Left ventricle myocardium superior (tissue), 1 donor: ENCODE data around the gene GAS1. TPM values are rescaled to one million over a fixed set of nuclear protein-coding genes. Genes with fewer than 3 reads are reported as not detected.

ENCODE experiments used
- ATAC-seq: fragments of 200-7000 bp; cut with Tn5 transposase; one replicate; pipeline ENCODE4 v1.9.1; 2020; ENCODE audit warnings: mild to moderate bottlenecking, moderate library complexity
- DNase-seq: peaks from one replicate; pipeline ENCODE4 v3.0.0-alpha.2; 2020
- intact Hi-C: fragments of 100-400 bp; cut with micrococcal nuclease; formaldehyde crosslinking; loops from one replicate; pipeline ENCODE4 v1.11.0; 2022
- total RNA-seq: library from RNA; stranded (reverse); fragmentation: NEBNext Ultra II Directional; extraction: Animal tissue kit (Norgen Biotek cat#: 25700); gene quantifications from one replicate; pipeline ENCODE4 v1.2.1, GENCODE V29; 2021
- donor health status: DM: no; HTN: yes; CAD: no; lungs with severe emphysema.

GAS1 gene
- total RNA-seq, 1 donor from 2014 or later: 19.7 TPM

DNA sequence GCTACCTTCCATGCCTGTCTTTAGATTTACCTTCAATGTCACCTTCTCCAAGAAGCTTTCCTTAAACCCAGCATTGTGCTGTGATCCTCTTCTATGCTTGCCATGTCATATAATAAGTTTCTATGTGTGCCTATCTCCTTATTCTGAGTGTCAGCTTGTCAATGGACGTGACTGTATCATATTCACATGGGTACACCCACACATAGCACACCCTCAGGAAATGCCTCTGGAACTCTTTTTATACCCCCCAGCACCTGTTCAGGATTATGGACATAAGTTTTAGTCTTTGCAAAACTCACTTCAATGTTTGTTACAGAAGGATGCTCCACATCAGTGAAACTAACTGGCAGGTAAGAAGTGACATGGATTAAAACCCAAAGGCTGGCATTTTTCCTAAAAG, 7.4 kb downstream of the GAS1 start:
- DNase-seq (no peak), ATAC-seq (no peak)
- intact Hi-C loops: no loop called here

DNA sequence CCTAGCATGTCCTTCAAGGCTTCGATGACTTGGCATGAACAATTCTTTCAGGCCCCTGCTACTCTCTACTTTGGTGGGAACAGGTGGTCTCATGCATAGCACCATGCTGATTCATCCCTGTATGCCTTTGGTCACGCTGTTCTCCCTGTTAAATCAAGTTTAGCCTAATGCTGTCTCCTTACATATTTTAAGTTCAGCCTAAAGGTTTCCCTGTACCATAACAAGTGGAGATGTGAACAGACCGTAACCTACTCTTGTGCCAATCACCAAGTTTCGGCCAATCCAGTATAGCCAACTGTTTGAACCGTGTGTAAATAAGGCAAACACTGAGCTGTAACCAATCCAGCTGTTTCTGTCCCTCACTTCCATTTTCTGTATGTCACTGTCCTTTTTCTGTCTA, 8.0 kb downstream of the GAS1 start:
- intact Hi-C loops: no loop called here
- ATAC-seq: no peak
- no peak for DNase-seq

DNA sequence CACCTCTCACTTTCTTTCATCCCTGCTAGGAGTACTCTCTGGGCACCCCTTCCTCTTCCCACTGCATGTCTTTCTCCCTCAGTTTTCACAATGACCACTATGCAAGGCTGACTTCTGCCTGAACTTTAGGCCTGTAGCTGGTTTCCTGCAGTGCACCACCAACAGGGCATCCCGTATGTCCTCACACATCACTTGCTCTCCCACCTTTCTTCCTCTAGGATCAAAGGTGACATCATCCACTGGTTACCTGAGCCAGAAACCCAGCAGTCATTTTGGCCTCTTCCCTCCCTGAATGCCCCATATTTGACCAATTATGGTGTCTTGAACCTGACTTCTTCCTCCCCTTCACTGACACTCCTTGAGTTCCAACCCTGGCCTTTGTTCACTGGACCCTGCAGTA, 8.5 kb downstream of the GAS1 start:
- DNase-seq (no peak), ATAC-seq (no peak)
- intact Hi-C loops: no loop called here

DNA sequence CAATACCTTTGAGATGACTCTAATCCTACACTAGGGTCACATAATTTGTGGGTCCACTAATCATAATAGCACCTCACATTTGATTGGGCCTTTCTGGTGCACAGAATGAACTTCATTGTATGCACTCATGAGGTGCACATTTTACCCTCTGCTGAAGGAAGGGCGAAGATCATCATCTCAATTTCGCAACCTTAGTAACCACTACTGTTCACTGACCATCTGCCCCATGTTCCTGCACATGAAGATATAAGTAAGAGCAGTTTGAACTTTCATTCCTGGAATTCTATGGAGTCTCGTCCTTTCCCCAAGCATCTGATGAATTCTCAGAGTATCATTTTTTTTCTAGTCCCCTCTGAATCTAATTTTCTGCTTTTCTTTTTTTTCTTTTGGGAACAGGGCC, 21.2 kb downstream of the GAS1 start:
- ATAC-seq (no peak), DNase-seq (no peak)
- intact Hi-C loops: no loop called here

DNA sequence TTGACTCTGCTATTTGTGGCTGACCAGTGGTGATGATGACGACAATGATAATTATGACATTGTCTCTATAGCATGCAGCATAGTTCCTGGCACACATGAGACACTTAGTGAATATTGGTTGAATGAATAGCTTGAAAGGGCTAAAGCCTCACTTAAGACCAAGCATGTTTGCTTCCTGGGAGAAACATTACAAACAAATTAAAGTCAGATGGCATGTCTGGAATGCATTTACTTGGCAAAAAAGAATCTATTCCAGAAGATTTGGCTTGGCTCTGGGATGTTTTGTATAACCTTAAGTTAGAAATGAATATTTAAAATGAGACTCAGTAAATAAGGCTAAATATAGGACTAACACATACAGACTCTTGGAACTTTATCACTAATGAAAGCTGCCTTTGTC, 21.6 kb downstream of the GAS1 start:
- ATAC-seq: no peak
- no peak for DNase-seq
- intact Hi-C loops: no loop called here

DNA sequence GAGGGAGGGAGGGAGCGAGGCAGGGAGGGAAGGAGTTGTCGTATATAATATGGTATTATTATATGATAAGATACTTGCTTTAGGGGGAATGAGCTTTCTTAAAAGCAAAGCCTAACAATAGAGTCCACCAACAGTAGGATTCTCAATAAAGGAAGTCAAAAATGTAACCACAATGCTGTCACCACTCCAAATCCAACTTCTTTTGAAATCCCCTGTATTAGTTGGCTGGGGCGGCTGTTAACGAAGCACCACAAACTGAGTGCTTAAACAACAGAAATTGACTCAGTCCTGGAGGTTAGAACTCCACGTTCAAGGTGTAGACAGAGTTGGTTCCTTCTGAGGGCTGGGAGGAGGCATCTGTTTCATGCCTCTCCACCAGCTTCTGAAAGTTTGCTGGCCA, 23.1 kb downstream of the GAS1 start:
- intact Hi-C loops: no loop called here
- DNase-seq: no peak
- no peak for ATAC-seq

DNA sequence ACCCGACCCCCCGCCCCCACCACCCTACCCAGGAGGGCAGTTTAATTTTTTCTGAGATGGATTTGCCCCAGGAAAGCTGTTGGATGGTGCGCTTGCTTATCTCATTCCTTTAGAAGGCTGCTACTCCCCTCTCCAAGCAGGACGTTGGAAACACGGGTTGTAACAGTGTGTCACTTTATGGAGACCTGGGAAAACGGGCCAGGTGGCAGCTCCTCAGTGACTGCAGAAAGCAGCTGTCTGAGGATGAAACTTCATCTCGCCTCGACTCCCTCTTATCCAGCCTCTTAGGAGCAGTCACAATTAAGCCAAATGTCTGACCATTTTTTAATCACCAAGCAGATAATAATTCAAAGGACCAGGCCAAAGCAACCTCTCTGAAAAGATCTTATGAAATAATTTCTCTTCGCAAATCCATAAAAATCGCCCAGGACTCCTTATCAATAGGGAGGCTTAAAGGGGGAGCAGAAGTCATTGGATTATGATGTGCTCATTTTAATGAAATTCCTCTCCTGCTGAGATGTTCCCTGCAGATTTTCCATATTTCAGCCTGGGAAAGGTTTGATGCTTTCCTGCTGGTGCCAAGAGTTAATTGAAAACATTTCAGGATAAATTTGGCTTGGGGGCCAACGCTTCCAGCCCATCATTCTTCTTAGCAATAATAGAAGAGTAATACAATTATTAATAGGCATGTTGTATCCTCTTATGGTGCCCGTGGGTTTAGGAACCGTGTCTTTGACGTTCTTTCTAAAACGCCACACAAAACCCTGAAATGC, 26.0 kb downstream of the GAS1 start:
- peak; percentile 55 for ATAC-seq
- DNase-seq: no peak
- intact Hi-C loops: no loop called here

DNA sequence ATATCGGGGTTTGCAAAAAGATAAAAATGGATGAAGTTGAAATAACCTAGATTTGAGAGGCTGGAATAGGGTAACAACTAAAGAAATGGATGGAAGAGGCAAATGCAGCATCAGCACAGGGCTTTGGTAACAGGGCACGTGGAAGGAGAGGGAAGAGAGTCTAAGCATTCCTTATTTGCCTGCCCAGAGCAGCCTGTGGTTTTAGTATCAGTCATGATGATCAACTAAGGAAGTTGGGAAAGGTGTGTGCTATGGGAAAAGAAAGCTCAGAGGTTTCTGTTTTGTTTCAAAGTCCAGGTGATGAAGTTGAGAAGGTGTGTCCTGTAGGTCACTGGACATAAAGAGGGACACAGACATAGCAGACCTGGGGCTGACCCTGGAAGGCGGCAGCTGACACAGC, 28.8 kb downstream of the GAS1 start:
- no peak for DNase-seq
- no peak for ATAC-seq

DNA sequence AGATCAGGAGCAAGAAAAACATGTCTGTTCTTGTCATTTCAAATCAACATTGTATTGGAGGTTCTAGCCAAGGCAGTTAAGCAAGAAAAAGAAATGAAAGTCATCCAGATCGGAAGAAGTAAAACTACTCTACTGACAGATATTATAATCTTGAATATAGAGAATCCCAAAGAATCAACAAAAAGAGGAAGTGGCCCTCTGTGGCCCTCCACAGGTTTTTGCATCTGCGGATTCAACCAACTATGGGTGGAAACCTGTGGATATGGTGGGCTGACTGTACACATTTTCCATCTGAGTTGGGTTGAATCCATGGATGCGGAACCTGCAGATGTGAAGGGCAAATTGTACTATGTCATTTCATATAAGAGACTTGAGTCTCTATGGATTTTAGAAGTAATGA, 35.1 kb downstream of the GAS1 start:
- intact Hi-C loops: no loop called here
- ATAC-seq (no peak), DNase-seq (no peak)

More for the DNA sequence above, 28.8 kb downstream of the GAS1 start:
- intact Hi-C loops: no loop called here

DNA sequence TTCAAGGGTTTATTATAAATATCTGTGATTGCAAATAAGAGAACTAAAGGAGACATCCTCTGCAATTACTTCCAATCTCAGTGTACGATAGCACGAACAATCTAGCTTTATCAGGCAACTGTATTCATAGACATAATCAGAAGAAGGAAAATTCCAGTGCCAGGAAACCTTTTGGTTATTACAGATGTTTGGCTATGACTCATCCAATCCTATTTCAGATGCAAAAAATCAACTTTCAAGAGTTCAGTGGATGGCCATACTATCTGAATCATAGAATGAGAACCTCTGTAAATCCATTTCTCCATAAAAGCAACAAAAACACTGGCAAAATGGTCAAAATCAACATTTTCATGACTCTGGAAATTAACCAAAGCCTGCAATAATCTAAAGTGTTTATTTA, 37.9 kb downstream of the GAS1 start:
- intact Hi-C loops: no loop called here
- no peak for DNase-seq
- no peak for ATAC-seq

DNA sequence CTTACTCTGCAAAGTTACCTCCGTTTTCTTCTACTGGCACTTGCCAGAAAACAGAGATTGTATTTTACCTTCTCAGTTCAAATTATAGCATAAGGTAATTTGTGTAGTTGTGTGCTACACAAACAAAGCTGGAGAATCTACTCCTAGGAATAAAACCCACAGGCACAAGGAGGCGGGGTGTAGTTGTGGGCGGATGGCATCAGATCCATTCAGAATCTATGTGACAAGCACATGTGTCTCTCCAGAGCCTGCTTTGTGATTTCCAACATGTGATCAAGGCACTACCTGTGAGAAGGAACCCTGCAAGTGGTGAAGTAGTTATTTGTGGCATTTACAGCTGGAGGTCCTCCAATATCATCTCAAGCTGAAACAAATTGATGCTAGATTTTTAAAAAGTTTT, 39.0 kb downstream of the GAS1 start:
- ATAC-seq (no peak), DNase-seq (no peak)
- intact Hi-C loops: no loop called here

DNA sequence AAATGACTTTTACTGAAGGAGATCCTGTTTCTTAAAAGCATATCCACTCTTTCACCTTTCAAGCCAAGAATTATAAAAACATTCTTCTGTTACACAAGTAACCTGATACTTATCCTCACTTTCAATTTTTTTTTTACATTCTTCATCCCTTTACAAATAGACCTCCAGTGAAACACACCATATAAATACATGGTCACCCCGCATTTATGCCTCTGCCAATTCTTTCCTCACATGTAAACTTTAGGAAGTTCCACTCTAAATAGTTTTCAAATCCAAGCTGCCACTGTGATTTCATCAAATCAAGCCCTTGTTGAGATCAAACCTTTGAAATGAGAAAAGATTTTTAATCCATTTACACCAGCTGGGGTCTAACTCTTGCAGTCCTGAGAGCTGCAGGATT, 40.0 kb downstream of the GAS1 start:
- ATAC-seq: no peak
- no peak for DNase-seq
- intact Hi-C loops: no loop called here

DNA sequence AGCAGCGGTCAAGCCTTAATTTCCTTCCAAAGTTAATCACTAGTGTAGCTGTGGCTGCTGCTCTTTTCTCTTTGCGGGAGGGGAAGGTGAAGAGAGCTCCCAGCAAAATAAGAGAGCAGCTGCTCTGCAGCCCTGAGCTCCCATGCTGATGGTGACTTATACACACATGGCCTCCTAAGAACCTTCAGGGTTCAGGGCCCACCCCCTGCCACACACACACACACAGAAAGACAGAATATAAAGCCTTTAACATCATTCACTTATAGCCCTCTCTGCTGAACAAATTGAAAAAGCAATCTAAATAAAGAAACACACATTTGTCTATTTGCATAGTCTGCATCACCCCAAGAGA, 43.6 kb downstream of the GAS1 start:
- DNase-seq (no peak), ATAC-seq (no peak)
- intact Hi-C loops: no loop called here

DNA sequence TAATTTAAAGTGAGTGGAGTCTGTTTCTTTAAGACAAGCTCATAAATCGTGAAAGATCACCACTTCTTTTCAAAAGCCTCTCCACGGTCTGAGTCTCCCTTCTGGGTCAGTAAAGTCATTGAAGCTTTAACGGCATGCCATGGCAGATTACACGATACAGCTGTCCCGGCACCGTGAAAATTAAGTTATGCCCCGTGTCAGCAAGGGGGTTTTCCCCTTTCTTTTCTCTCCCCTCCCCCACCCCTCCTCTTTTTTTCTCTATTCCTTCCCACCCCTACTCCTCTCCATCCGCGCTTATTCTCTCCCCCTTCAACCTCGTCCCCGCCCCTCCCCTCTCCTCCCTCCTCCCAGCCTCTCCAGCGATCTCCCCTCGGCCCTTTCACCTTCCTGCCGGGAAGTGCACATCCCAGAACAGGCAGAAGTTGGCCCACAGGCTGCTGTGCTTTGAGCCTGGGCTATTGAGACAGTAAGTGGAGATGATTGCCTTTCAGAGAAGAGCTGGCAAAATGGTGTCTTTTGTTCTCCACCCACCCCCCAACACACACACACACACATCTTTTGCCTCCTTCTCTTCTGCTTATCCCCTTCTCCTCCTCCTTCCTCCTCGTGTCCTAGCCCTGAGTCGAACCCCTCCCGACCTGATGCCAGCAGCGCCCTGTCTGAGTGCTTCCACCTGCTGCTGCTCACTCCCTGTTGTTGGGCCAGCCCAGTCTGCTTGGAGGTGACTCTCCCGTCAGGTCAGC, 44.1 kb downstream of the GAS1 start:
- intact Hi-C loops: no loop called here
- ATAC-seq: no peak
- DNase-seq: no peak

DNA sequence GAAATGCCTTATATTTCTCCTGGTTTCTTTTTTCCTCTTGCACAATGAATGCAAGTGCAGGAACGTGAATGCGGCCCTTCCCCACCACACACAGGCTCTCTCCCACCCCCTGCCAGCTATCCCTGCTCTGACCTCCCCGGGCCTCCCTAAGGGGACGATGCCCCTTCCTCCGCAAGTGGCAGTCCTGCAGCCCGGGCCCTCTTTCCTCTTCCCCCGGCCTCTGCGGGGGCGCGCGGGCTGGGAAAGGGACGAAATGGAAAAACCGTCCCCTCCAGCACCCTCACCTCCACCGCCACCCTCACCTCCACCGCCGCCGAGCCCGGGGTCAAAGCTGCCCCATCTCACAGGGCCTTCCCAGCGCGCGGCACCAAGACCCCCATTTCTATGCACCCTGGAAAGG, 44.7 kb downstream of the GAS1 start:
- no peak for ATAC-seq
- intact Hi-C loops: no loop called here
- no peak for DNase-seq

DNA sequence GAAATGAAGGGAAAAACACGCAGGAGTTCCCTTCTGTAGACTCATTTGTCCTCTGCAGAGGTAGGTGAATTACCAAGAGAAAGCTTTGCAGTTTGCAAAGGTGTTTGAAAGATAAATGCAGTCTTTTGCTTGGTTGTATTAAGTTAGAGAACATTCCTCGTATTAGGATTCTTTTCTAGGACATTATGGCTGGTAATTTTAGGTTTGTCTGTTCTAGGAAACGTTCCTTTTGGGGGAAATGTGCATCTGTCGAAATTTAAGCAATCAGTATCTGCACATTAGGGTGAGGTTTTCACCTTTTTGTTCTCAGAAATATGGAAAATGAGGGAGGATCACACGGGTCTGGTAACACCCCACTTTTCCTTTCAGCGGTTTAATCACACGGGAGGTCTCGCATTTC, 45.1 kb downstream of the GAS1 start:
- DNase-seq (no peak), ATAC-seq (no peak)
- intact Hi-C loops: no loop called here

DNA sequence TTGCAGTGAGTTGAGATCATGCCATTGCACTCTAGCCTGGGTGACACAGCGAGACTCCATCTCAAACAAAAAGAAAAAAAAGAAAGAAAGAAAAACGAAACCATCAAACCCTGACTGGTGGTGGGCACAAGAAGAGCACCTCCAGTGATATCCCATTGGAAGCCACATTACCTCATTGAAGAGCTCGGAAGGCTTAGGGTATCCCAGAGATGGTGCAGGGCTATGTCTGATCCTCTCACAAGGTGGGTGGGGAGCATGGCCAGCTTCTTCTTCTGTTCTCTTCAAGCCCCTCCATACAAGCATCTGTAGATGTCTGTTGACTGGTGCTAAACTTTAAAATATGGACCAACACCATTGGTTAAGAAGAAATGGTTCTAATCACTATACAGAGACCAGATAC, 45.8 kb downstream of the GAS1 start:
- intact Hi-C loops: no loop called here
- no peak for ATAC-seq
- no peak for DNase-seq
